HS-5 (cell line): ENCODE data around the gene TRO.

Source experiments
- DNase-seq: peaks from one replicate; pipeline ENCODE4 v3.0.0-alpha.2; 2012; ENCODE audit warnings: low read depth

TRO gene

GRCh38 chrX:54964766-54965497, 44.3 kb downstream of the TRO start:
- DNase-seq = no peak

GRCh38 chrX:54977387-54977786, 56.8 kb downstream of the TRO start:
- no peak for DNase-seq

- peak; percentile 0 for DNase-seq
Observed at GRCh38 chrX:54978448-54978847, 57.8 kb downstream of the TRO start.

GRCh38 chrX:54979432-54979831, 58.8 kb downstream of the TRO start:
- no peak for DNase-seq

GRCh38 chrX:54980334-54980733, 59.7 kb downstream of the TRO start:
- DNase-seq = no peak
